Measurements from ENCODE around the gene CEP128.

- TF ChIP-seq CTCF (IDR thresholded peaks at IDR 0.05) (no peak), POLR2A (IDR thresholded peaks at IDR 0.05) (no peak)
Observed at GRCh38 chr14:80448267-80448666, 493.3 kb downstream of the CEP128 start.
